Esophagus squamous epithelium (tissue), 5 donors: ENCODE results near the gene SPON2. TPM values are rescaled to one million over a fixed set of nuclear protein-coding genes. Genes with fewer than 3 reads are reported as not detected.

ENCODE experiments used
- DNase-seq: peaks from one replicate; lab custom pipeline; 2025; lab: John Stamatoyannopoulos, UW
- H3K27ac ChIP-seq, 4 donors: fragments of 200-600 bp; sonication (generic); one replicate each; pipeline ENCODE4 v1.5.1; 2016 to 2019; ENCODE audit warnings: mild to moderate bottlenecking in 1 of 4
- H3K27me3 ChIP-seq, 4 donors: fragments of 200-600 bp; sonication (generic); 1 replicate in 3 of 4; 2 replicates in 1 of 4; pipeline versions ENCODE4 v1.5.1 to v1.6.0; 2017 to 2021; ENCODE audit warnings: antibody characterized with exemption in 1 of 4
- H3K36me3 ChIP-seq, 3 donors: fragments of 200-600 bp; sonication (generic); one replicate each; pipeline ENCODE4 v1.5.1; 2016 to 2019
- H3K4me1 ChIP-seq, 3 donors: fragments of 200-600 bp; sonication (generic); one replicate each; pipeline ENCODE4 v1.5.1; 2017 to 2019
- H3K4me3 ChIP-seq, 4 donors: fragments of 200-600 bp; sonication (generic); 1 replicate in 3 of 4; 2 replicates in 1 of 4; pipeline ENCODE4 v1.5.1; 2016 to 2019; ENCODE audit warnings: mild to moderate bottlenecking in 2 of 4, moderate library complexity in 1 of 4
- H3K9me3 ChIP-seq, 3 donors: fragments of 200-600 bp; sonication (generic); one replicate each; pipeline ENCODE4 v1.5.1; 2016 to 2019
- CTCF ChIP-seq, 6 experiments: fragments of 450-650 bp in 4 of 6; fragments of 200-600 bp in 2 of 6; sonication (generic) in 2 of 6; IDR thresholded peaks; one replicate each; pipeline ENCODE4 v1.5.1; 2016 to 2019; ENCODE audit warnings: antibody characterized with exemption in 6 of 6, mild to moderate bottlenecking in 4 of 6, moderate library complexity in 4 of 6
- POLR2A ChIP-seq, 4 donors: fragments of 450-650 bp; IDR thresholded peaks; one replicate each; pipeline ENCODE4 v1.6.1; 2017; ENCODE audit warnings: antibody characterized with exemption in 4 of 4, mild to moderate bottlenecking in 4 of 4, moderate library complexity in 3 of 4
- WGBS, 2 donors: methylation state at CpG; one replicate each; pipeline ENCODE4 v1.1.5; 2018; 5-methylcytosine and 5-hydroxymethylcytosine counted together
- intact Hi-C: fragments of 100-400 bp; cut with DNase I; formaldehyde crosslinking; loops from one replicate; pipeline ENCODE4 v1.15.0; 2022
- total RNA-seq, 4 donors: library from RNA; depleted of rRNA; stranded (reverse); fragments of >200 nt; gene quantifications; one replicate each; pipeline ENCODE4 v1.1.0, GENCODE V29; 2016
- donor health status: DM: yes; HTN: yes; CAD: no.

SPON2 gene
- total RNA-seq, 4 donors from 2014 or later, result 14.5 to 53.4 (median 21.3) TPM

- H3K27ac ChIP-seq, result peak overlapping the region; percentile 78 to 84 (median 82)
- H3K36me3 ChIP-seq, result peaks cover 0 to 27% (median 0%) of the 10 kb centered on the region in 3 donors
- peaks cover 0 to 36% (median 3%) of the 10 kb centered on the region in 4 donors for H3K27me3 ChIP-seq
- 44 to 50% methylated on average over 6 to 8 of the region's 20 CpGs for whole genome bisulfite sequencing, 2 donors
- peaks cover 46 to 86% (median 47%) of the 10 kb centered on the region in 3 donors for H3K4me1 ChIP-seq
- TF ChIP-seq POLR2A (IDR thresholded peaks at IDR 0.05) (no peak), CTCF (IDR thresholded peaks at IDR 0.05) (no peak)
- no peaks in the 10 kb centered on the region for H3K9me3 ChIP-seq
- peak overlapping the region in 3 of 4 donors; percentile 48 to 64 (median 52) for H3K4me3 ChIP-seq
- intact Hi-C loops, result no loop called here
- no peak for DNase-seq
Observed at GRCh38 chr4:1172971-1173757, 781 bp upstream of the SPON2 start.

DNA sequence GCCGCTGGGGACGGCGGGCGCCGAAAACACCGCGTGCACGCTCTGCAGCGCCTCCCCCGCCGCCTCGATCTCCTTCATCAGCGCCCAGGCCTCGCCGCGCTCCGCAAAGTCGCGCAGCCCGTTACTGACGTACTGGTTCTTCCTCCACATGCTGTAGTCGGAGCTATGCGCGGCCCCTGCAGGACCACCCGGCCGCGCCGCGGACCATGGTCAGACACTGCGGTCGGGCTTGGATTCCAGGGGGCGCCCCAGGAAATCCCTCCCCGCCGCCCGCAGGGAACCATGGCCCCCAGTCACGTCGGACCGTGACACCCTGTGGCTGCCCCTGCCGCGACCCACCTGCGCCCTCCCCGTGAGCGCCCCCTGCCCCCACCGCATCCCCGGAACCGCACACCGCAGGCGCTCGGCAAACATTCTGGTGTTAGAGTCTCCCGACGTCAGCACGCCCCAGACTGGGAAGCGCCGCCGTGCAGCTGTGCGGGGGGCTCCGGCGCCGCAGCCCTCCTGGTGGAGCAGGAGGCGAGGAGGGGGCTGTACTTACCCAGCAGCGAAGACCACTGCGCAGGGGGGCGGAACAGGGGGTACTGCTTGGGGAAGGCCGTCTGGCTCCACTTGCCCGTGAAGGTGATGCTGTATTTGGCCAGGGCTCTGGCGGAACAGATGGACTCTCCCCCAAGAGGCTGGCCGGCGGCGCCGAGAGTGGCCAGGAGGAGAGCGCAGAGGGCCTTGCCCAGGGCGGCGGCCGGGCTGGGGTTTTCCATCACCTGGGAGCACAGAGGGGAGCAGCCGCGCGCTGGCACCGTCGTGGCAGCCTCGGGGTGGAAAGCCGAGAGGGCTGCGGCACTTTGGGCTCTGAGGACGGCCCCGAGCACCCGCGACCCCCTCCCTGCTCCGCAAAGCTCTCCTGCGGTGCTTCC is 814 bp downstream of the SPON2 start:
- H3K4me3 ChIP-seq, result peak overlapping the region; percentile 37 to 64 (median 50)
- peaks cover 0 to 27% (median 0%) of the 10 kb centered on the region in 3 donors for H3K36me3 ChIP-seq
- no peak for DNase-seq
- TF ChIP-seq POLR2A (IDR thresholded peaks at IDR 0.05) (no peak), CTCF (IDR thresholded peaks at IDR 0.05) (no peak)
- peaks cover 0 to 36% (median 3%) of the 10 kb centered on the region in 4 donors for H3K27me3 ChIP-seq
- peak overlapping the region; percentile 76 to 84 (median 79) for H3K27ac ChIP-seq
- peaks cover 39 to 87% (median 45%) of the 10 kb centered on the region in 3 donors for H3K4me1 ChIP-seq
- 0 to 12% methylated on average over 6 to 13 of the region's 88 CpGs for WGBS, 2 donors
- intact Hi-C loops, result no loop called here
- H3K9me3 ChIP-seq, result no peaks in the 10 kb centered on the region

GRCh38 chr4:1170976-1171310 is 1.4 kb downstream of the SPON2 start:
- Histone ChIP-seq H3K9me3 (no peaks in the 10 kb centered on the region), H3K27ac (peak overlapping the region in 2 of 4 donors; percentile 76 to 84), H3K36me3 (peaks cover 0 to 27% (median 0%) of the 10 kb centered on the region in 3 donors), H3K4me1 (peaks cover 39 to 87% (median 45%) of the 10 kb centered on the region in 3 donors), H3K27me3 (peaks cover 0 to 36% (median 3%) of the 10 kb centered on the region in 4 donors), H3K4me3 (peak overlapping the region; percentile 37 to 64 (median 50))
- TF ChIP-seq POLR2A (IDR thresholded peaks at IDR 0.05) (no peak), CTCF (IDR thresholded peaks at IDR 0.05) (no peak)
- 62% methylated on average over 9 of the region's 42 CpGs; no CpG with 5 or more reads in 1 of the 2 donors for WGBS, 2 donors
- intact Hi-C loops, result no loop called here
- DNase-seq, result no peak

DNA sequence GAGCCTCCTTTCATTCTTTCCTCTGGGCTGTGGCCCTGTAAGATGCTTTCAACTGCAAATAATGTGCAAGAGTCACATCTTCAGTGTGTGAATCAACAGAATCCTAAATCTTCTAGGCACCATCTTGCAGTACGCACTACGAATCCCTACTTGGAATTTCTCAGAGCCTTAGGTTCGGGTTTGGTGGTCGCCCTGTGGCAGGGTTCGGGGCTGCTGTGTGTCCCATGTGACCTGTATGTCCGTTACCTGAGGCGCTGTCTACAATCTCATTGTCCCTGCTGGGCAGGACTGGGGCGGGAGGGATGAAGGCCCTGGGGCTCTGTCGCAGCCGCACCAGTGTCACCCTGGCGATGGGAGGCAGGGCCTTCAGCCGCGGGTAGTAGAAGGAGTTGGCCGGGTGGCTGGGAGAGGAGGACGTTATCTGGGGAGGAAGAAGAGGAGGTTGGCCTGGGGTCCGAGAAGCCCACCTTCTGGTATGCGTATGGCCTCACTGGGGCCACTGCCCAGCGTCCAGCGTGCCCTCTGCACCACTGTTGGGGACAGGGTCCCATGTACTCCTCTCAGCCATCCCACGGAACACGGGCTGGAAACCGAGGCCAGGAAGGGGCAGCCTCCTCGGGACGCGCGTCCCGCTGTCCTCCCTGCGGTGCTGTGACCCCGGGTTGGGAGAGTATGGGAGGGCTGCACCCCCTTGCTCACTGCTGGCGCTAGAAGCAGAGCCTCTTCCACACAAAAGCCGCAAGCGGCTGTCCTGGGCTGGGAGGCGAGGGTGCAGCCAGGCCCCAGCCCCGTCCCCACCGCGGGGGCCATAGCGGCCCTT is 2.0 kb downstream of the SPON2 start:
- WGBS, 2 donors, result 90 to 100% methylated on average over 2 to 13 of the region's 37 CpGs
- H3K27ac ChIP-seq, result peak overlapping the region in 1 of 4 donors; percentile 17
- TF ChIP-seq CTCF (IDR thresholded peaks at IDR 0.05) (no peak), POLR2A (IDR thresholded peaks at IDR 0.05) (no peak)
- H3K27me3 ChIP-seq, result peaks cover 0 to 36% (median 3%) of the 10 kb centered on the region in 4 donors
- peaks cover 0 to 27% (median 0%) of the 10 kb centered on the region in 3 donors for H3K36me3 ChIP-seq
- peaks cover 39 to 84% (median 45%) of the 10 kb centered on the region in 3 donors for H3K4me1 ChIP-seq
- peak overlapping the region in 2 of 4 donors; percentile 52 to 64 for H3K4me3 ChIP-seq
- no peaks in the 10 kb centered on the region for H3K9me3 ChIP-seq
- intact Hi-C loops, result no loop called here
- DNase-seq, result no peak
